ENCODE results near the gene ZFC3H1.
"Not testable (repeated sequence)": the region's sequence is repeated elsewhere in the genome, so short reads cannot be mapped to it uniquely, and the experiment has no call there.

The ZFC3H1 gene

GRCh38 chr12:71599210-71599609 lies 64.4 kb downstream of the ZFC3H1 start:
- no peak for DNase-seq
- in situ Hi-C loops (cut with HindIII; ENCODE audit: low pct_ligation_motif_present, low pct_unique_long_range_greater_than_20kb, low sequenced_read_pairs) = no loop called here

DNA sequence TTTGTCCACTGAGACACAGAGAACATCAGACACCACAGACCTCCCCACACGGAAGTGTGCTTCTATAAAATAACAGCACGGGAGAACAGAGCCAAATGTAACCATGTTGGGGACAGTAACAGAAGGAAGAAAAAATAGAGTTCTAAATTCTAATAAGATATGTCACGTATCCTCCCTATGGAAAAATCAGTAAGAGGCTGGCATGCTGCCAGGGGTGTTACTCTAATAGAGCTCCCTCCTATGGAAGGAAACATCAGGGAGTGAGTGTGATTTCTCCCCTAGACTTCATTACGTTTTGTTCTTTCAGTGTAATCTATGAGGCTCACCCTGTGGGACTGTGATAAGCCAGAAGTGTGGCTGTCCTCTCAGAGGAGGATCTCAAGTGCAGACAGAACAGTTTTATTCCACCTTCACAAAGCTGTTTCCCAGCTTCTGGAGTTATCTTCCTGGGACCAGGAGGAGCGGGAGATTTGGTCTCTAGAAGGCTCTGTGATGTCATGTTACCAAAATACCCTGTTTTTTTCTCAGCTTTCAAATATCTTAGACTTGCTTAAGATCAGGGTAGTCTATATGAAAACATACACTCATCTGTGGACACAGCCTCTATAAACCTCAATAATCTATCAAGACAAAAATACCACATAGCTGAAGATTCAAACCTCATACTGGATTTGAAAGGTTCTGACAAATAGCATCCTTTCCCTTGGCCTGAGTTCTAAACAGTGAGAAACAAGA lies 69.3 kb downstream of the ZFC3H1 start:
- in situ Hi-C loops (cut with HindIII; ENCODE audit: low pct_ligation_motif_present, low pct_unique_long_range_greater_than_20kb, low sequenced_read_pairs) = no loop called here
- DNase-seq = no peak

DNA sequence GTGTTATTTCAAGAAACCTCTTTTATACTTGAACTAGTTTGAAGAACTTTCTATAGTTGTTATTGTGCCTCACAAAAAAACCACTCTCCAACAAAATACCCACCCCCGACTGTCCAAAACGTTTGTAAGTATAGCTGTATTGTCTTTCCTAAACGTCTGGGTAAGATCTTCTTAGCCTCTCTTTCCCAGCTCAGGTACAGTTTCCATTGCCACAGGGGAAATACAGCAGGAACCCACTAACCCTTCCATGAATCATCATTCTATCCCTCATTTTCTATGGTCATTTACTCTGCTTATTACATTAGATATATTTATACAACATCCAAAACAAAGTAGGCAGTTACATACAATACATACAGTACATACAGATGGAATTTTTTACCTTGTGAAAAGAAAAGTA lies 70.8 kb downstream of the ZFC3H1 start:
- DNase-seq = no peak
- in situ Hi-C loops (cut with HindIII; ENCODE audit: low pct_ligation_motif_present, low pct_unique_long_range_greater_than_20kb, low sequenced_read_pairs) = no loop called here

- DNase-seq = no peak
- in situ Hi-C loops (cut with HindIII; ENCODE audit: low pct_ligation_motif_present, low pct_unique_long_range_greater_than_20kb, low sequenced_read_pairs) = no loop called here
Measured at GRCh38 chr12:71591601-71592000, 72.0 kb downstream of the ZFC3H1 start.

DNA sequence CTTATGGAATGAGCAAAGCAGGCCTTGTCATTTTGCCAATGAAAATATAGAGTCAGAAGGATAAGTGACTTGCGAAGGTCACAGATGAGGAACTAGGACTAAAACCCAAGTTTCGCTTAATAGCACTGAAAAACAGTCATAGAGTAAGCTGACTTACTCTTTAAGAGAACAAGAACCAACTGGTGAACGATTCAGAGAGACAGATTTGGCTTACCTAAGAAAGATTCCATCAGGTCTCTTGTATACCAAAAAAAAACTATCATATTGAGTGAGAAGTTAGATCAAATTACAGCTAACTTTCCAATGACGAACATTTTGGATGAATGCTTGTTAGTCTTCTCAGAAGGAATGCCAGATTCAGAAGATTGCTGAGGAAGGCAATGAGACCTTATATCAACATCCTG lies 74.2 kb downstream of the ZFC3H1 start:
- no peak for DNase-seq
- in situ Hi-C loops (cut with HindIII; ENCODE audit: low pct_ligation_motif_present, low pct_unique_long_range_greater_than_20kb, low sequenced_read_pairs) = no loop called here

DNA sequence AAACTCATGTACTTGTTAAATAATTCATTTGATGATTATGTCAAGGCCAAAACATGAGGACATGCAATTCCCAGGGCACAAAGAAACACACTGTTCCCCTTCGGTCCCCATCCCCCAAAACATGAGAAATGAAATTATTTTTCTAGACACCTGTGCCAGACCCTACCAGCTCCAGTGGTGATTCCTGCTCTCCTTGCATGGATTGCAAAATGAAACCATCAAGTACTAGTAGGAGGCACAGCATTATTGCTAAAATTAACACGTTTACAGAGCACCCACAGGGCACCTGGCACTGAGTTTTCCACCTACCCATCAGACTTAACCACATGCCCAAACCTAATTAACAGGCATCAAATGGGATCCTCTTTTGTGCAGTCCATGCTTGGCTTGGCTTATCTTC lies 76.6 kb downstream of the ZFC3H1 start:
- in situ Hi-C loops (cut with HindIII; ENCODE audit: low pct_ligation_motif_present, low pct_unique_long_range_greater_than_20kb, low sequenced_read_pairs) = no loop called here
- no peak for DNase-seq

DNA sequence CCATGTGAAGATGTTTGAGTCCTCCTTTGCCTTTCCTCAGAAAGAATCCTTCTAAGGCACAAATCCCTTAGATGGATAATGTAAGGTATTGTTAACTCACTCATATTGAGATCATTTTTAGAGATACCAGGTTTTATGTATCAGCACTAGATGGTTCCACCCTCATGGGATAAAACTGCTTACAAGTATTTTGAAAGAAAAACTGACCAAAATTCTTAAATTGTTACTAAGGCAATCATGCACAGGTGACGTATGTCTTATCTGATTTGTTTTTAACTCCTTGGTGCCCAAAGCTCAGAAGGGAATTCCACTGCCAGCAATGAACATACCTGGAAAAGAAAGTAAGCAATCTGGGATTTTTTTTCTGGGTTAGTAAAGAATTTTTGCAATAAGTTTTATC lies 78.4 kb downstream of the ZFC3H1 start:
- DNase-seq = no peak
- in situ Hi-C loops (cut with HindIII; ENCODE audit: low pct_ligation_motif_present, low pct_unique_long_range_greater_than_20kb, low sequenced_read_pairs) = no loop called here

GRCh38 chr12:71584356-71584755 lies 79.3 kb downstream of the ZFC3H1 start:
- DNase-seq = no peak
- in situ Hi-C loops (cut with HindIII; ENCODE audit: low pct_ligation_motif_present, low pct_unique_long_range_greater_than_20kb, low sequenced_read_pairs) = no loop called here

- no peak for DNase-seq
- in situ Hi-C loops (cut with HindIII; ENCODE audit: low pct_ligation_motif_present, low pct_unique_long_range_greater_than_20kb, low sequenced_read_pairs) = no loop called here
Measured at GRCh38 chr12:71582925-71583324, 80.7 kb downstream of the ZFC3H1 start.

DNA sequence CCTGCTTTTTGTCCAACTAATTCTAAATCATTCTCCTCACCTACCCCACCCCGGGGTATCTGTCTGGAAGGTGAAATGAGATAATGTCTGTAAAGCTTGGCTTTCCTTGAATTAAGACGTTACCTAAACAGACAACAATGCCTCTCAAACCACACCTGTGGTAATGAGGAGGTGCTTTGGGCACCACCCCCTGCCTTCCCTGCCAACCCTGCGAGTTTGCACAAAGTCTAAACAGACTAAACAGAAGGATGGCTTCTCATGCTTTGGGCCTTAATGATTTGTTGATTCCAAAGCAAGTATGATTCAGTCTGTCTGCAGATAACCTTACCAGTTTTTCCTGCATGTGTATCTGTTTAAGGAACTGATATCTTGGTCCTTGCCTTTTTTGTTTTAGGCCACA lies 82.4 kb downstream of the ZFC3H1 start:
- DNase-seq = no peak
- in situ Hi-C loops (cut with HindIII; ENCODE audit: low pct_ligation_motif_present, low pct_unique_long_range_greater_than_20kb, low sequenced_read_pairs) = no loop called here

- no peak for DNase-seq
- in situ Hi-C loops (cut with HindIII; ENCODE audit: low pct_ligation_motif_present, low pct_unique_long_range_greater_than_20kb, low sequenced_read_pairs) = no loop called here
Measured at GRCh38 chr12:71578694-71579258, 84.9 kb downstream of the ZFC3H1 start.

GRCh38 chr12:71576496-71576895 lies 87.2 kb downstream of the ZFC3H1 start:
- in situ Hi-C loops (cut with HindIII; ENCODE audit: low pct_ligation_motif_present, low pct_unique_long_range_greater_than_20kb, low sequenced_read_pairs) = no loop called here

DNA sequence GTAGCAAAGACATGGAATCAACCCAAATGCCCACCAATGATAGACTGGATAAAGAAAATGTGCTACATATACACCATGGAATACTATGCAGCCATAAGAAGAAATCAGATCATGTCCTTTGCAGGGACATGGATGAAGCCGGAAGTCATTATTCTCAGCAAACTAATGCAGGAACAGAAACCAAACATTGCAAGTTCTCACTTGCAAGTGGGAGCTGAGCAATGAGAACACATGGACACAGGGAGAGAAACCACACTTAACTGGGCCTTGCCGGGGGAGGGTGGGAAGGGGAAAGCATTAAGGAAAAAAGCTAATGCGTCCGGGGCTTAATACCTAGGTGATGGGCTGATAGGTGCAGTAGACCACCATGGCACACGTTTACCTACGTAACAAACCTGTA lies 93.8 kb downstream of the ZFC3H1 start:
- DNase-seq; in situ Hi-C loops (cut with HindIII; ENCODE audit: low pct_ligation_motif_present, low pct_unique_long_range_greater_than_20kb, low sequenced_read_pairs): not testable (repeated sequence)

More at GRCh38 chr12:71576496-71576895, 87.2 kb downstream of the ZFC3H1 start:
- DNase-seq = no peak

GRCh38 chr12:71567537-71567936 lies 96.1 kb downstream of the ZFC3H1 start:
- in situ Hi-C loops (cut with HindIII; ENCODE audit: low pct_ligation_motif_present, low pct_unique_long_range_greater_than_20kb, low sequenced_read_pairs) = no loop called here
- DNase-seq = no peak

DNA sequence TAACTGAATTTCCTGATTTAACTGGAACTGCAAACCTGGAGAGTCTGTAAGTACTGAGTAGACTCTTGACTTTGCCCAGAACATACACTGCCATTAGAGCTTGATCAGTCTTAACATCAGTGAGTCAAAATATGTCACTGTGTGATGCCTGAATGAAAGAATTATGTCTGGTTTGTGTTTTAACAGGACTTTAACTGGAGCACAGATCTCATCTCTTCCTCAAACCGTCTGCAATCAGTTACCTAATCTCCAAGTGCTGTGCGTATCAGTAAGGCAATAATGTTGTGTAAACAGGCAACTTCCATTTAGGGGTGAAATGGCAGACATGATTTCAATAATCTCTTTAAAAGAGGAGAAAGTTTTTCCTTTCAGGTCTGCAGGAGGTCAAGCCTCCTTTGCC lies 97.0 kb downstream of the ZFC3H1 start:
- DNase-seq = no peak
- in situ Hi-C loops (cut with HindIII; ENCODE audit: low pct_ligation_motif_present, low pct_unique_long_range_greater_than_20kb, low sequenced_read_pairs) = no loop called here

DNA sequence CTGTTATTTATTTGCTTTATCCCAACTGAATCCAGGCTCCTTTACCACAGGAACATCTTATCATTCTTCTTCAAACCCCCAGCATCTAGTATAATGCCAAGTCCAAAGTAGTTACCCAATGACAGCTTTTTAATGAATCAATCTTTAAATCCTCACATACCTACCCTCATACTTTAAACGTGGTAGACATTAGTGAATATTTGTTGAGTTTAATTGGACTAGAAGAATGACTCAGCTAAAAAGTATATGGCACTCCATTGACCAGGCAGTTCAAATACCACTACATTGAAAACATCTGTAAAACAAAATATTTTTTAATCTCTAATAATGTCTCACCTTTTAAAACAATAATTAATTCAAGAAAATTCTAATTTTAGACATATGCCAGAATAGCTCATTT lies 98.1 kb downstream of the ZFC3H1 start:
- DNase-seq = no peak
- in situ Hi-C loops (cut with HindIII; ENCODE audit: low pct_ligation_motif_present, low pct_unique_long_range_greater_than_20kb, low sequenced_read_pairs) = no loop called here

DNA sequence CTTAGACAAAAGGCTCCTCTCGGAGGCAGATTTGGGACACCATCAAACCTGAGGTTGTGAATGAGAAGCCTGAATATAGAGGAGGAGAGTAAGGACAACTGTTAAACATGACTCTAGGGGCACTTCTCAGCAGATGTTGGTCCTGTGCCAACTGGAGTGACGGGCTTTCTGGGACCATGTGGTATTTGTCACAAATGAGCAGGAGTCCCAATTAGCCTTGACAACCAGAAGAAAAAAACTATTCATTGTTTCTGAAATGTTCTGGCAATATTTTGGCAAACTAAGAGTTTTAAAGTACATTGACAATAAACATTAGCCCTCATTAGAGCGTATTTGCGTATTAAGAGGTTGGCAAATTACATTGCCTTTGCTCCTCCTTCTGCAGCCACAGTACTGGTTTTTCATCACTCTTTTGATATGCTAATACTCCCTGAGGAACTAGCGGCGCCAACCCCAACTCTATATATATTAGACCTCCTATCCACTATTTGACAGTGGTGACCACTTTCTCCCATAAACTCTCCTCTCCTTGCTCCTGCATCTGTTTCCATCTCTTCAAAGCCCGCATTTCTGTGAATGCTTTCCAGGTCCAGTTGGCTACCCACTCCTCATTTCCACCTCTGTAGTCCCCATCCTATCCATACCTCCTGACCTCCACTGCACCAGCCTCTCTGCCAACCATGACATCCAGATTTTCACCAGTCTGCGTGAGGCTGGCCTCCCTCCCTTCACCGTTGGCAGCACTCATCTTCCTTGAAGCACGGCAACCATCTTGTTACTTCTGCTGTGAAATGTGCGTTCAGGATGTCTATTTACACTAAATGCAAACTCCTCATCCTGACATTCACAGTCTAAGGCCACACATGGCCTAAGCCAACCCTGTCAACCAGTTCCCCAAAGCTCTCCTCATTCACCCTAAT lies 100.7 kb downstream of the ZFC3H1 start:
- in situ Hi-C loops (cut with HindIII; ENCODE audit: low pct_ligation_motif_present, low pct_unique_long_range_greater_than_20kb, low sequenced_read_pairs) = no loop called here
- DNase-seq = no peak

All from ACHN (cell line).